DMS 273 (cell line): Measurements from ENCODE around the gene TM4SF1.

ENCODE experiments used
- DNase-seq: peaks from one replicate; lab custom pipeline; 2025; ENCODE audit not compliant: unreplicated experiment; lab: John Stamatoyannopoulos, UW

Gene TM4SF1

GRCh38 chr3:149377408-149378364, at the start of gene TM4SF1:
TSS of gene TM4SF1 (minus strand) at chr3:149377649. CDS start at chr3:149377547, 102 bp downstream.
- DNase-seq = peak; percentile 68

GRCh38 chr3:149426325-149426724, 48.9 kb upstream of the TM4SF1 start:
- DNase-seq = no peak

- no peak for DNase-seq
These were observed 47.5 kb upstream of the TM4SF1 start for GRCh38 chr3:149424918-149425317.

- DNase-seq = no peak
These were observed 44.3 kb upstream of the TM4SF1 start for GRCh38 chr3:149421764-149422163.

- DNase-seq = no peak
These were observed 42.4 kb upstream of the TM4SF1 start for GRCh38 chr3:149419816-149420215.

- no peak for DNase-seq
These were observed 40.3 kb upstream of the TM4SF1 start for GRCh38 chr3:149417727-149418126.

GRCh38 chr3:149417174-149417573, 39.7 kb upstream of the TM4SF1 start:
- DNase-seq = no peak

GRCh38 chr3:149415484-149415883, 38.0 kb upstream of the TM4SF1 start:
- DNase-seq = no peak

GRCh38 chr3:149414557-149415231, 37.2 kb upstream of the TM4SF1 start:
- DNase-seq = no peak

GRCh38 chr3:149411583-149411982, 34.1 kb upstream of the TM4SF1 start:
- no peak for DNase-seq

- no peak for DNase-seq
These were observed 31.9 kb upstream of the TM4SF1 start for GRCh38 chr3:149409351-149409750.

- DNase-seq = peak; percentile 44
These were observed 30.4 kb upstream of the TM4SF1 start for GRCh38 chr3:149407898-149408297.

GRCh38 chr3:149406244-149406752, 28.8 kb upstream of the TM4SF1 start:
- no peak for DNase-seq

GRCh38 chr3:149403443-149403842, 26.0 kb upstream of the TM4SF1 start:
- no peak for DNase-seq

- no peak for DNase-seq
These were observed 25.0 kb upstream of the TM4SF1 start for GRCh38 chr3:149402481-149402880.

GRCh38 chr3:149401926-149402310, 24.5 kb upstream of the TM4SF1 start:
- no peak for DNase-seq

GRCh38 chr3:149401212-149401925, 23.9 kb upstream of the TM4SF1 start:
- no peak for DNase-seq

- DNase-seq = no peak
These were observed 23.2 kb upstream of the TM4SF1 start for GRCh38 chr3:149400645-149401044.

GRCh38 chr3:149398296-149398695, 20.8 kb upstream of the TM4SF1 start:
- DNase-seq = no peak

- no peak for DNase-seq
These were observed 20.1 kb upstream of the TM4SF1 start for GRCh38 chr3:149397528-149397927.

- no peak for DNase-seq
These were observed 19.0 kb upstream of the TM4SF1 start for GRCh38 chr3:149396476-149396875.
